HepG2 (cell line): ENCODE results near the gene MRS2. TPM values are rescaled to one million over a fixed set of nuclear protein-coding genes. Genes with fewer than 3 reads are reported as not detected.
A peak's percentile ranks its signal among the peaks of the same experiment; 100 is the strongest.

Source experiments
- ARNTL ChIP-seq: sonication (generic); formaldehyde crosslinking; IDR thresholded peaks from 2 replicates; pipeline ENCODE4 v1.4.0; 2020; ENCODE audit warnings: mild to moderate bottlenecking, missing genetic modification reagents
- CSRNP2 ChIP-seq: sonication (generic); formaldehyde crosslinking; conservative IDR thresholded peaks from 2 replicates; pipeline ENCODE4 v1.8.0; 2022; ENCODE audit warnings: low read depth, missing genetic modification reagents
- HNF1B ChIP-seq: sonication (generic); formaldehyde crosslinking; IDR thresholded peaks from 2 replicates; pipeline ENCODE4 v1.5.1; 2020; ENCODE audit warnings: mild to moderate bottlenecking, moderate library complexity, missing genetic modification reagents
- ISL2 ChIP-seq: sonication (generic); formaldehyde crosslinking; IDR thresholded peaks from 2 replicates; pipeline ENCODE4 v1.5.0; 2020; ENCODE audit warnings: missing genetic modification reagents
- KDM6A ChIP-seq: IDR thresholded peaks from 2 replicates; pipeline ENCODE4 v1.6.1; 2016; ENCODE audit warnings: low read depth
- KLF6 ChIP-seq: IDR thresholded peaks from 2 replicates; pipeline ENCODE4 v1.8.0; 2016; ENCODE audit warnings: missing biosample characterization, missing genetic modification reagents
- MEIS1 ChIP-seq: sonication (generic); formaldehyde crosslinking; IDR thresholded peaks from 2 replicates; pipeline ENCODE4 v1.9.0; 2021; ENCODE audit warnings: mild to moderate bottlenecking, missing genetic modification reagents, moderate library complexity, borderline replicate concordance
- MEIS2 ChIP-seq: sonication (generic); formaldehyde crosslinking; IDR thresholded peaks from 2 replicates; pipeline ENCODE4 v1.9.0; 2021; ENCODE audit warnings: mild to moderate bottlenecking, missing genetic modification reagents
- NCOA5 ChIP-seq: sonication (generic); formaldehyde crosslinking; IDR thresholded peaks from 2 replicates; pipeline ENCODE4 v1.4.0; 2020; ENCODE audit warnings: missing genetic modification reagents
- PITX1 ChIP-seq: sonication (generic); formaldehyde crosslinking; IDR thresholded peaks from 2 replicates; pipeline ENCODE4 v1.5.1; 2020; ENCODE audit warnings: mild to moderate bottlenecking, missing genetic modification reagents
- POGZ ChIP-seq: sonication (generic); formaldehyde crosslinking; IDR thresholded peaks from 2 replicates; pipeline ENCODE4 v1.4.0; 2020; ENCODE audit warnings: mild to moderate bottlenecking, missing genetic modification reagents
- SMAD1 ChIP-seq: sonication (generic); formaldehyde crosslinking; IDR thresholded peaks from 2 replicates; pipeline ENCODE4 v1.4.0; 2020; ENCODE audit warnings: missing genetic modification reagents, low read depth, mild to moderate bottlenecking, borderline replicate concordance
- SOX6 ChIP-seq, 2 experiments: fragments of 450-650 bp in 1 of 2; sonication (generic) in 1 of 2; formaldehyde crosslinking in 1 of 2; IDR thresholded peaks; 2 replicates each; pipeline versions ENCODE4 v1.4.0 to v1.6.1; 2017 to 2020; ENCODE audit warnings: antibody characterized with exemption in 1 of 2, mild to moderate bottlenecking in 1 of 2, missing genetic modification reagents in 1 of 2
- ZBTB3 ChIP-seq: sonication (generic); formaldehyde crosslinking; IDR thresholded peaks from 2 replicates; pipeline ENCODE4 v1.4.0; 2020; ENCODE audit warnings: low read depth, mild to moderate bottlenecking, moderate library complexity, missing genetic modification reagents, borderline replicate concordance
- ZFP62 ChIP-seq: sonication (generic); formaldehyde crosslinking; IDR thresholded peaks from 2 replicates; pipeline ENCODE4 v1.4.0; 2020; ENCODE audit warnings: missing genetic modification reagents
- ZNF136 ChIP-seq: sonication (generic); formaldehyde crosslinking; IDR thresholded peaks from 2 replicates; pipeline ENCODE4 v1.8.1; 2022; ENCODE audit warnings: low read depth, mild to moderate bottlenecking, moderate library complexity, missing genetic modification reagents
- ZNF251 ChIP-seq: sonication (generic); formaldehyde crosslinking; IDR thresholded peaks from 2 replicates; pipeline ENCODE4 v1.9.0; 2021; ENCODE audit warnings: mild to moderate bottlenecking, missing genetic modification reagents
- ZNF274 ChIP-seq: sonication (generic); formaldehyde crosslinking; IDR thresholded peaks from 2 replicates; pipeline ENCODE4 v1.5.1; 2020; ENCODE audit warnings: mild to moderate bottlenecking, missing genetic modification reagents
- ZNF282 ChIP-seq: fragments of 450-650 bp; IDR thresholded peaks from 2 replicates; pipeline ENCODE4 v1.6.1; 2018; ENCODE audit not compliant: partially characterized antibody
- ZNF350 ChIP-seq: sonication (generic); formaldehyde crosslinking; IDR thresholded peaks from 2 replicates; pipeline ENCODE4 v1.4.0; 2020; ENCODE audit warnings: mild to moderate bottlenecking, low read depth, missing genetic modification reagents, borderline replicate concordance
- ZNF563 ChIP-seq: sonication (generic); formaldehyde crosslinking; IDR thresholded peaks from 2 replicates; pipeline ENCODE4 v1.8.0; 2022; ENCODE audit warnings: mild to moderate bottlenecking, moderate library complexity, missing genetic modification reagents
- ZNF569 ChIP-seq: sonication (generic); formaldehyde crosslinking; IDR thresholded peaks from 2 replicates; pipeline ENCODE4 v1.5.0; 2020; ENCODE audit warnings: mild to moderate bottlenecking, missing genetic modification reagents, moderate library complexity, borderline replicate concordance
- ZNF570 ChIP-seq: sonication (generic); formaldehyde crosslinking; IDR thresholded peaks from 2 replicates; pipeline ENCODE4 v1.4.0; 2020; ENCODE audit warnings: mild to moderate bottlenecking, missing genetic modification reagents, borderline replicate concordance
- ZNF589 ChIP-seq: sonication (generic); formaldehyde crosslinking; conservative IDR thresholded peaks from 2 replicates; pipeline ENCODE4 v1.8.0; 2022; ENCODE audit warnings: mild to moderate bottlenecking, moderate library complexity, missing genetic modification reagents
- ZNF652 ChIP-seq: IDR thresholded peaks from 2 replicates; pipeline ENCODE4 v1.6.1; 2016; ENCODE audit warnings: low read depth, borderline replicate concordance
- ZNF775 ChIP-seq: sonication (generic); formaldehyde crosslinking; IDR thresholded peaks from 2 replicates; pipeline ENCODE4 v1.4.0; 2020; ENCODE audit warnings: missing genetic modification reagents, mild to moderate bottlenecking, moderate library complexity, borderline replicate concordance
- ZNF850 ChIP-seq: sonication (generic); formaldehyde crosslinking; conservative IDR thresholded peaks from 2 replicates; pipeline ENCODE4 v1.9.0; 2021; ENCODE audit warnings: mild to moderate bottlenecking, missing genetic modification reagents
- ZNF891 ChIP-seq: sonication (generic); formaldehyde crosslinking; IDR thresholded peaks from 2 replicates; pipeline ENCODE4 v1.5.0; 2020; ENCODE audit warnings: mild to moderate bottlenecking, missing genetic modification reagents
- ZZZ3 ChIP-seq: sonication (generic); formaldehyde crosslinking; IDR thresholded peaks from 2 replicates; pipeline ENCODE4 v1.4.0; 2020; ENCODE audit warnings: missing genetic modification reagents, mild to moderate bottlenecking, borderline replicate concordance
- polyA plus RNA-seq, 8 experiments: library from polyadenylated mRNA; depleted of rRNA in 3 of 8; stranded (reverse) in 7 of 8; unstranded in 1 of 8; fragments of >200 nt; fragmentation: Illumina TruSeq in 4 of 8; extraction: Trizol in 4 of 8; gene quantifications; 2 replicates each; pipeline versions ENCODE4 v1.2.1 to v1.2.3, GENCODE V29; 2011 to 2016; ENCODE audit warnings: low read depth in 4 of 8, missing spikeins in 1 of 8, mixed read lengths in 1 of 8; ENCODE audit not compliant: insufficient read depth in 1 of 8
- total RNA-seq, 5 experiments: library from RNA; depleted of rRNA; stranded (reverse); fragments of >200 nt; fragmentation: Illumina TruSeq; extraction: Trizol; gene quantifications; 2 replicates each; pipeline ENCODE4 v1.2.3, GENCODE V29; 2016; ENCODE audit warnings: low read depth in 1 of 5

The MRS2 gene
- total and polyA plus RNA-seq, 2 of the 13 experiments (the other 11 are each of a cell fraction or from before 2014, with no cell fraction given): 31.1 to 83.8 TPM

- no peak for TF ChIP-seq CSRNP2 (CRISPR knock-in tag)
- TF ChIP-seq ARNTL (CRISPR knock-in tag): peak; percentile 75
- TF ChIP-seq ZNF274 (CRISPR knock-in tag): no peak
- TF ChIP-seq KDM6A (CRISPR knock-in tag): peak; percentile 91
- 0 out of 2 replicates have a peak, but pooled peaks have one; percentile 35 for TF ChIP-seq ZNF850 (CRISPR knock-in tag)
- TF ChIP-seq ZFP62 (CRISPR knock-in tag): no peak
- peak; percentile 77; the same call in 1 of the 2 replicates for TF ChIP-seq MEIS2
- TF ChIP-seq ZNF570 (CRISPR knock-in tag): no peak
- no peak for TF ChIP-seq ZNF563 (CRISPR knock-in tag)
- peak; percentile 85; the same call in 1 of the 2 replicates for TF ChIP-seq ZNF775 (CRISPR knock-in tag)
- no peak for TF ChIP-seq ZZZ3 (CRISPR knock-in tag)
- TF ChIP-seq ZNF251 (CRISPR knock-in tag): no peak
- TF ChIP-seq ZNF350 (CRISPR knock-in tag): peak; percentile 55; the same call in 1 of the 2 replicates
- TF ChIP-seq ZBTB3 (CRISPR knock-in tag): no peak
- TF ChIP-seq HNF1B (CRISPR knock-in tag): peak; percentile 96
- TF ChIP-seq MEIS1: peak; percentile 91; the same call in 1 of the 2 replicates
- no peak for TF ChIP-seq ZNF282
- TF ChIP-seq ISL2 (CRISPR knock-in tag): peak; percentile 99
- TF ChIP-seq POGZ (CRISPR knock-in tag): peak; percentile 84
- TF ChIP-seq ZNF589 (CRISPR knock-in tag): no peak
- TF ChIP-seq ZNF652: peak; percentile 41; the same call in 1 of the 2 replicates
- TF ChIP-seq SMAD1 (CRISPR knock-in tag): no peak
- peak; percentile 81; the same call in 1 of the 2 replicates for TF ChIP-seq ZNF136 (CRISPR knock-in tag)
- TF ChIP-seq KLF6 (CRISPR knock-in tag): peak; percentile 66; the same call in 1 of the 2 replicates
- TF ChIP-seq PITX1 (CRISPR knock-in tag): peak; percentile 92
- no peak for TF ChIP-seq NCOA5 (CRISPR knock-in tag)
- TF ChIP-seq ZNF891 (CRISPR knock-in tag): no peak
- no peak for TF ChIP-seq SOX6 (IDR thresholded peaks at IDR 0.05)
- TF ChIP-seq SOX6 (CRISPR knock-in tag; IDR thresholded peaks at IDR 0.05): peak; percentile 97
- TF ChIP-seq ZNF569: no peak
Measured at GRCh38 chr6:24385536-24386269, 17.0 kb upstream of the MRS2 start (continued).
